Astrocyte of the spinal cord (primary cell): Measurements from ENCODE around the gene GPR68.
"Not testable (repeated sequence)": the region's sequence is repeated elsewhere in the genome, so short reads cannot be mapped to it uniquely, and the experiment has no call there.

ENCODE experiments used
- DNase-seq: peaks from one replicate; pipeline ENCODE4 v3.0.0; 2011; ENCODE audit warnings: low read depth, low spot score
- H3K4me3 ChIP-seq: 2 replicates; pipeline ENCODE4 v1.5.1; 2011; ENCODE audit warnings: low read depth, mild to moderate bottlenecking, low read length, moderate library complexity
- CTCF ChIP-seq: IDR thresholded peaks from 2 replicates; pipeline ENCODE4 v1.5.1; 2012; ENCODE audit warnings: low read depth, mild to moderate bottlenecking, low read length, inconsistent platforms
- in situ Hi-C: cut with HindIII; loops from 2 replicates; pipeline ENCODE4 v1.10.0; 2017; ENCODE audit warnings: low sequenced_read_pairs

The GPR68 gene

GRCh38 chr14:91204657-91205056 is 39.8 kb downstream of the GPR68 start:
- no peak for DNase-seq
- TF ChIP-seq CTCF = no peak
- no peak overlapping the region for H3K4me3 ChIP-seq
- in situ Hi-C loops = no loop called here

GRCh38 chr14:91202234-91202974 is 42.1 kb downstream of the GPR68 start:
- TF ChIP-seq CTCF = no peak
- peak; percentile 20 for DNase-seq
- no peak overlapping the region for H3K4me3 ChIP-seq
- in situ Hi-C loops = no loop called here

- H3K4me3 ChIP-seq, in situ Hi-C loops, DNase-seq: not testable (repeated sequence)
Observed at GRCh38 chr14:91200802-91201201, 43.7 kb downstream of the GPR68 start.

GRCh38 chr14:91197631-91198030 is 46.9 kb downstream of the GPR68 start:
- in situ Hi-C loops = no loop called here
- H3K4me3 ChIP-seq = no peak overlapping the region
- no peak for TF ChIP-seq CTCF
- DNase-seq = no peak

GRCh38 chr14:91195881-91196280 is 48.6 kb downstream of the GPR68 start:
- no peak overlapping the region for H3K4me3 ChIP-seq
- in situ Hi-C loops = no loop called here
- no peak for TF ChIP-seq CTCF
- DNase-seq = no peak

GRCh38 chr14:91193069-91193468 is 51.4 kb downstream of the GPR68 start:
- in situ Hi-C loops = no loop called here
- TF ChIP-seq CTCF = no peak
- DNase-seq = no peak
- H3K4me3 ChIP-seq = no peak overlapping the region

- TF ChIP-seq CTCF = no peak
- no peak overlapping the region for H3K4me3 ChIP-seq
- in situ Hi-C loops = no loop called here
Observed at GRCh38 chr14:91190853-91191252, 53.7 kb downstream of the GPR68 start.

More at GRCh38 chr14:91190853-91191252, 53.7 kb downstream of the GPR68 start:
- DNase-seq = no peak
